ENCODE results near the gene HABP4.

HABP4 gene

DNA sequence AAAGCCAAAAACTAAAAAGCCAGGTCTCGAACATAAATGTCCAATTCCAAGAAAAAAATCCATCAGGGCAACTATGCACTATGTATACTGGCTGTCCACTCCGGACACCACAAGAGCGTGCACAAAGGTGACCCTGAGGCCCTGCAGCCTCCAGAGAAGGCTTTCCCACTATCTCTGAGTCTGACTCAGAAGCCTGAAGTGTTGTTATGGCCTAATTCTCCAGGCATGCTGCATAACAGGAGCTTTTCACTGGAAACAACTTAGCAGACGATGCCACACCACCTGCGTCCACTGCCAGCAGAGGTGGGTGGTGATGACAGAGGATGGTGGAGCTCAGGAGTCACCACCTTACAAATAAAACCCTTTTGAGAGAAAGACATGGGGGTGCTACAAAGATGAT, 63.7 kb downstream of the HABP4 start:
- H3K4me2 ChIP-seq (ENCODE audit: low read length): no peak overlapping the region
- no peaks in the 10 kb centered on the region for H3K79me2 ChIP-seq
- TF ChIP-seq, protein P1, sequence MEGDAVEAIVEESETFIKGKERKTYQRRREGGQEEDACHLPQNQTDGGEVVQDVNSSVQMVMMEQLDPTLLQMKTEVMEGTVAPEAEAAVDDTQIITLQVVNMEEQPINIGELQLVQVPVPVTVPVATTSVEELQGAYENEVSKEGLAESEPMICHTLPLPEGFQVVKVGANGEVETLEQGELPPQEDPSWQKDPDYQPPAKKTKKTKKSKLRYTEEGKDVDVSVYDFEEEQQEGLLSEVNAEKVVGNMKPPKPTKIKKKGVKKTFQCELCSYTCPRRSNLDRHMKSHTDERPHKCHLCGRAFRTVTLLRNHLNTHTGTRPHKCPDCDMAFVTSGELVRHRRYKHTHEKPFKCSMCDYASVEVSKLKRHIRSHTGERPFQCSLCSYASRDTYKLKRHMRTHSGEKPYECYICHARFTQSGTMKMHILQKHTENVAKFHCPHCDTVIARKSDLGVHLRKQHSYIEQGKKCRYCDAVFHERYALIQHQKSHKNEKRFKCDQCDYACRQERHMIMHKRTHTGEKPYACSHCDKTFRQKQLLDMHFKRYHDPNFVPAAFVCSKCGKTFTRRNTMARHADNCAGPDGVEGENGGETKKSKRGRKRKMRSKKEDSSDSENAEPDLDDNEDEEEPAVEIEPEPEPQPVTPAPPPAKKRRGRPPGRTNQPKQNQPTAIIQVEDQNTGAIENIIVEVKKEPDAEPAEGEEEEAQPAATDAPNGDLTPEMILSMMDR (IDR thresholded peaks at IDR 0.05): no peak
- H3K4me1 ChIP-seq: no peaks in the 10 kb centered on the region
- H3K9ac ChIP-seq: no peak overlapping the region
- no peaks in the 10 kb centered on the region for H3K27me3 ChIP-seq (ENCODE audit: control insufficient read depth, insufficient read depth, low read length)
- H3K36me3 ChIP-seq (ENCODE audit: control insufficient read depth, insufficient read depth, low read length): no peaks in the 10 kb centered on the region
- H3K27ac ChIP-seq: no peak overlapping the region
- H3K9me3 ChIP-seq (ENCODE audit: control insufficient read depth, low read length): no peaks in the 10 kb centered on the region
- H3K4me3 ChIP-seq (ENCODE audit: low read depth, low read length): no peak overlapping the region
- H2AFZ ChIP-seq: no peak overlapping the region

DNA sequence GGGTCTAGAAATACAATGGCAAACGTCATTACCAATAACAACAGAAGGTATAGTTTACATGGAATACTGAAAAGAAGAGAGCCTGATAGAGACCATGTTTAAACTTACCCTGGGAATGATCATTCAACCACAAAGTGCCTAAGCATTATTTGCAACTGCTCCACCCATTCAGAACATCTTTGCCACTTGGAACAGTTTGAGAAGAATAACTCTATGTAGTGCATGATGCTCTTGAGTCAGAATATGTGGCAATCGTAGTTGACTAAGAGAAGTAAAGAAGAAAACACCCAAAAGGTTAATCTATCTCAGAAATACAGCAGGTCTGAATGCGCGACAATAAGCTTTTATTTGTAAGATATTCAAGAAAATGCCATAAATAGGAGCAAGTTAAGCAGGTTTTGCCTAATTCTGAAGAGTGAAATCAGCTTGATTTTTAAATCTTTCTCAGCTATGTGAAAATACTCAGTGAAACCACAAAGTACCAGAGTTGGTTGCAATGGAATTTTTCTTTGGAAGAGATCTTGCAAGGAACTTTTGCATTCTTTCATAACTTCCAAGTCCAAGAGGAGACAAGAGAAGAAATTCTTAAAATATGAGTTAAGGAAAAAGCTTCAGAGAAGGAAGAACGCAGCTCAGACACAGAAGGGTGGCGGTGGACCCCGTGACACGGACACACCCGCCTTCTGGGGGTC, 64.3 kb downstream of the HABP4 start:
- H3K4me3 ChIP-seq (ENCODE audit: low read depth, low read length): no peak overlapping the region
- H3K9me3 ChIP-seq (ENCODE audit: control insufficient read depth, low read length): no peaks in the 10 kb centered on the region
- no peaks in the 10 kb centered on the region for H3K36me3 ChIP-seq (ENCODE audit: control insufficient read depth, insufficient read depth, low read length)

DNA sequence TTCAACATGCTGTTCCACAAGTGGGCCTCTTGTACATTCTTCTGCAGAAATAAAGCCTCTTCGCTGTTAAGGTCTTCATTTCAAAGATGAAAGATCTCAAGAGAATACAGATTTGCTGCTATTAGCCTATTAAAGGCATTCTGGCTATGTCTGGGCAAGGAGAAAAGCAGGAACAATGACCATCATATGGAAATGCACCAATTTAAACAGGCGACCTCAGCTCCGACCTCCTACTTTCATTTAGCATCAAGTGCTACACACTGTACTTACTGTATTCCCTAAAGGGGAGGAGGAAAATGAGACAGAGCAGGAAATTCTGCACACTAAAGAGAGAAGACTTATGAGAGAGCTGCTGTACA, 64.8 kb downstream of the HABP4 start:
- TF ChIP-seq, protein P1 (IDR thresholded peaks at IDR 0.05): no peak
- H3K36me3 ChIP-seq (ENCODE audit: control insufficient read depth, insufficient read depth, low read length): no peaks in the 10 kb centered on the region
- H3K4me2 ChIP-seq (ENCODE audit: low read length): no peak overlapping the region
- no peak overlapping the region for H3K4me3 ChIP-seq (ENCODE audit: low read depth, low read length)
- H2AFZ ChIP-seq: no peak overlapping the region
- H3K27ac ChIP-seq: no peak overlapping the region
- H3K27me3 ChIP-seq (ENCODE audit: control insufficient read depth, insufficient read depth, low read length): no peaks in the 10 kb centered on the region
- H3K9ac ChIP-seq: no peak overlapping the region
- H3K9me3 ChIP-seq (ENCODE audit: control insufficient read depth, low read length): no peaks in the 10 kb centered on the region
- H3K4me1 ChIP-seq: no peaks in the 10 kb centered on the region
- no peaks in the 10 kb centered on the region for H3K79me2 ChIP-seq

More for the DNA sequence above, 64.3 kb downstream of the HABP4 start:
- Histone ChIP-seq H3K4me1 (no peaks in the 10 kb centered on the region), H3K27ac (no peak overlapping the region), H3K27me3 (ENCODE audit: control insufficient read depth, insufficient read depth, low read length) (no peaks in the 10 kb centered on the region), H3K79me2 (no peaks in the 10 kb centered on the region), H2AFZ (no peak overlapping the region), H3K9ac (no peak overlapping the region), H3K4me2 (ENCODE audit: low read length) (no peak overlapping the region)
- TF ChIP-seq, protein P1 (IDR thresholded peaks at IDR 0.05): no peak

DNA sequence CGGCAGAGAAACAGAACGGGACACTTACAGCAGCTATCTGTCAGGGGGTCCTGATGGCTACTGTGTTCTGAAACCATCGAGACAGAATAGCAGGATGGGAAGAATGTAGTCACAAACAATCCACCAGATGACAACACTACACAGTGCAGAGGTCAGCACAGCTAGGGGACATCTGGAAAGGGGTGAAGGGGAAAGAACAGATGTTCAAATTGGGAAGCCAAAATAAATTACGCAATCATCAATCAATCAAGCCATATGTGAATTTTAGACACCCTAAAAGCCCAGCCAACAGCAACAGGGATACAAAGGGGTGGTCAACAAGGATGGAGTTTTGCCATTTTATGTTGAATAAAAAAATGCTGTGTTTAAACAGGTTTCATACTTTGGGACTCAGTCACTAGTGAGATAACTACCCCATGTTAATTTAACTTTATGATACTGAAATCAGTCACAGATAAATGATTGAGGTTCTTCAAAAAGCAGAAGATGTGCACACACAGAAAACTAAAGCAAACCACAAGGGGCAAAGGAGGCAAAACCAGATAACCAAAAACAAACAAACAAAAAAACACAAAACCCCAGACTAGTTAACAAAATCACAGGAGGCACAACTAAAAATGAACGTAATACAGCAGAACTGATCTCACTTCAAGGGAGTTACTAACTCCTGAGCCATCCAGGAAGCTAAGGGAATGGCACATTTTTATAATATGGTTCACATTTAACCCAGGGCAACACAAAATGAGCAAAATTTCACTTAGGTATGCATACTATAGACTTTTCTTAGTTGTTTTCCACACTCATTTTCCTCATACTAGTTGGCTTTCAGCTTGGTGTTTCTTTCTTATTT, 65.9 kb downstream of the HABP4 start:
- no peaks in the 10 kb centered on the region for H3K36me3 ChIP-seq (ENCODE audit: control insufficient read depth, insufficient read depth, low read length)
- no peak overlapping the region for H2AFZ ChIP-seq
- H3K9ac ChIP-seq: no peak overlapping the region
- no peaks in the 10 kb centered on the region for H3K79me2 ChIP-seq
- peak overlapping the region; percentile 6 for H3K27ac ChIP-seq
- H3K9me3 ChIP-seq (ENCODE audit: control insufficient read depth, low read length): no peaks in the 10 kb centered on the region
- no peaks in the 10 kb centered on the region for H3K4me1 ChIP-seq
- H3K4me2 ChIP-seq (ENCODE audit: low read length): no peak overlapping the region
- no peak overlapping the region for H3K4me3 ChIP-seq (ENCODE audit: low read depth, low read length)
- TF ChIP-seq, protein P1 (IDR thresholded peaks at IDR 0.05): no peak
- no peaks in the 10 kb centered on the region for H3K27me3 ChIP-seq (ENCODE audit: control insufficient read depth, insufficient read depth, low read length)

All from parathyroid adenoma (tissue), 2 donors.